Activated CD8-positive, alpha-beta memory T cell treated with anti-CD3 and anti-CD28 coated beads, Interleukin-2, amount 50 U/mL, for 4 hours (primary cell): ENCODE data around the gene OR6C65.

Source experiments
- DNase-seq: peaks from one replicate; pipeline ENCODE4 v3.0.0-alpha.2; 2020

Gene OR6C65

GRCh38 chr12:55448825-55449224 lies 48.5 kb downstream of the OR6C65 start:
- no peak for DNase-seq
